KOPT-K1 (cell line): ENCODE results near the gene ZMIZ1.

Experiments
- H3K27ac ChIP-seq: fragments of 200-600 bp; sonication (generic); 2 replicates; pipeline ENCODE4 v1.5.1; 2016; ENCODE audit warnings: antibody characterized with exemption, mild to moderate bottlenecking, low read depth, low read length; ENCODE audit not compliant: poor library complexity, severe bottlenecking
- H3K36me3 ChIP-seq: fragments of 200-600 bp; sonication (generic); 2 replicates; pipeline ENCODE4 v1.5.1; 2017; ENCODE audit warnings: antibody characterized with exemption, mild to moderate bottlenecking, low read length, moderate library complexity; ENCODE audit not compliant: insufficient read depth
- H3K9me3 ChIP-seq: fragments of 200-600 bp; sonication (generic); 2 replicates; pipeline ENCODE4 v1.5.1; 2017; ENCODE audit warnings: antibody characterized with exemption, low read length, mild to moderate bottlenecking; ENCODE audit not compliant: insufficient read depth, poor library complexity, severe bottlenecking

Gene ZMIZ1

GRCh38 chr10:79187121-79187940, 118.6 kb downstream of the ZMIZ1 start:
- H3K27ac ChIP-seq, result no peak overlapping the region
- no peaks in the 10 kb centered on the region for H3K9me3 ChIP-seq
- peaks cover 58% of the 10 kb centered on the region for H3K36me3 ChIP-seq

DNA sequence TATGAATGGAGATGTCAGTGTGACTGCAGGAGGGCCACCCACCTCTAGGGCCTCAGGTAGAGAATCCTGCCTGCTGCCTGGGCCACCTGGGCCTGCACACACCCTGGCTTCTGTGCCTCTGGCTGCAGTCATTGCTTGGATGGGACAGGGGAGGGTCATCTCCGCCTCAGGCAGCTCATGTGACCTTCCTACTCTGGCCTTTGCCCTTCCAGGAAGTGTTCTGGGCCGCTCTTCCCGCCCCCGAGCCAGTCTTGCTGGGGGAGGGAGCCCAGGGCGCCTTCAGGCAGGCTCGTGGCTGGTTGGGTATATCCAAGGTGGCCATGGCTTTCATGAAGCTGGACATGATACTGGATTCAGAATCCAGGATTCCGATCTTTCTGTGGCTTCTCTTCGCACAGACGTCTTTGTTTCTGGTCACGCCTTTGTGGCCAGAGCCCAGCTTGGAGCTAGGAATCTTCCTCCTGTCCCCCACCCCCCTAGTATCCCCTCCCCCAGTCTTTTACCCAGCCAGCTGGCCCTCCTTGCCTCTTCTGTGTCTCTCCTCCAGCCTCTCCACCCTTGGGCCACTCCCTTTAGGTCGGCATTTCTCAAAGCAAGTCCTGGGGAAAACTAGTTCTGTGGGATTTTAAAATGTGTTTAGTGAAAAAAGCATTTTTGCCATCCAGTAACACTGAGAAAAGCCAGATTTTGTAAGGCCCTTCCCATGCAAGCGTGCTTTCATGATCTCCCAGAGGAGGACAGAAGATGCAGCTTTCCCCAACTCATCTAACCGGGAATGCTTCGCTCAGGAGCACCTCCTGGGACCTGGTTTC, 119.6 kb downstream of the ZMIZ1 start:
- no peak overlapping the region for H3K27ac ChIP-seq
- no peaks in the 10 kb centered on the region for H3K9me3 ChIP-seq
- H3K36me3 ChIP-seq, result peaks cover 48% of the 10 kb centered on the region

DNA sequence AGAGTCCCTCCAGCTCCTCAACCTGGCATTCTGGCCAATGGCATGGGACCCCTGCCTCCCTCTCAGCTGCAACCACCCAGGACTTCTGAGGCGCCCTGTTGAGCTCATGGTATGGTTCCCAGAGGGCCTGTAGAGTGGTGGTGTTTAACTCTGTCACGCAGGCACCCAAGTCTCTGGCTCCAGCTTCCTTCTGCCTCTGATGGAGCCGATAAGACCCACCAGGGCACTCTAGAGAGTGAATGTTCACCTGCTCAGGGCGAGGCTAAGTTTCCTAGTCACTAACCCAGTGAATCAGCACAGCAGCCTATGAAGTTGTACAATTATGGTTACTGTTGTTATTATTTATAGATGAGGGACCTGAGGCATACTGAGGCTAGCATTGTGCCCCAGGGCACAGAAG, 120.4 kb downstream of the ZMIZ1 start:
- Histone ChIP-seq H3K27ac (no peak overlapping the region), H3K9me3 (no peaks in the 10 kb centered on the region), H3K36me3 (peaks cover 47% of the 10 kb centered on the region)

- no peaks in the 10 kb centered on the region for H3K9me3 ChIP-seq
- H3K36me3 ChIP-seq, result peaks cover 47% of the 10 kb centered on the region
- no peak overlapping the region for H3K27ac ChIP-seq
Measured at GRCh38 chr10:79189853-79190435, 121.2 kb downstream of the ZMIZ1 start.

DNA sequence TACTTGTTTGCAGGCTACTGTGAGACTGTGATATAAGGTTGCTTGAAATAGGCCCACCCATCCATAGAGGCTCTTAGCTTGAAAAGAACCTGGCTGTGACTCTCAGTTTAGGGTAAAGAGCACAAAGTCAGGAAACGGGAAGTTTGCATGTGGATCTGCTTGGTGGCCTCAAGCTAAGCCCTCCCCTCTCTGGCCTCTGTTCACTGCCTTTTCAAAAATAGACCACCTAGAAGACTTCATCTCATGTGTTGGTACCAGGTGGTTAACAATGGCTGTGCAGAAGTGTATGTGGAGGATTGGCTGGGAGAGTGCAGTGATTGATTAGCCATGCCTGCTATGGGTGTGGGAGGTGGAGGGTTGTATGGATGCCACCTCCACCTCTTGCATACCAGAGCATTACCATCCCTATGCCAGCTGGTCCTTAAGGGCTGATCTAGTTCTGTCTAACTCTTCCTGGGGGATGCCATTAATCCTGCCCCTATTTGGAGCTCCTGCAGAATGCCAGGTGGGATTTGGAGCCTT, 122.0 kb downstream of the ZMIZ1 start:
- H3K36me3 ChIP-seq, result peaks cover 42% of the 10 kb centered on the region
- no peaks in the 10 kb centered on the region for H3K9me3 ChIP-seq
- no peak overlapping the region for H3K27ac ChIP-seq

GRCh38 chr10:79191951-79192676, 123.3 kb downstream of the ZMIZ1 start:
- H3K9me3 ChIP-seq, result no peaks in the 10 kb centered on the region
- H3K36me3 ChIP-seq, result peaks cover 41% of the 10 kb centered on the region
- no peak overlapping the region for H3K27ac ChIP-seq

DNA sequence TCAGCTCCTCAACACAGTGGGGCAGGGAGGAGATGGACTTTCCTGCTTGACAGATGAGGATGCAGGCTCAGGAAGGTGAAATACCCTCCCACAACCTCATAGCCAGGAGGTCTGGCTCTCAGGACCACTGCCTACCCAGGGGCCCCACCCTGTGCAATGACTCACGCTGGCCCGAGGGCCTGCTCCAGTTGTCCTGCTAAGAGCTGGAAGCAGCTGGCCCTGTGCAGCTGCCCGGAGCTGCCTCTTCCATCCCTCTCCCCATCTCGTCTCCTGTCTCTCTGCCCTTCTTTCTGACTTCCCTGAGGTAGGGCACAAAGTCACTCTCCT, 123.9 kb downstream of the ZMIZ1 start:
- H3K27ac ChIP-seq, result no peak overlapping the region

DNA sequence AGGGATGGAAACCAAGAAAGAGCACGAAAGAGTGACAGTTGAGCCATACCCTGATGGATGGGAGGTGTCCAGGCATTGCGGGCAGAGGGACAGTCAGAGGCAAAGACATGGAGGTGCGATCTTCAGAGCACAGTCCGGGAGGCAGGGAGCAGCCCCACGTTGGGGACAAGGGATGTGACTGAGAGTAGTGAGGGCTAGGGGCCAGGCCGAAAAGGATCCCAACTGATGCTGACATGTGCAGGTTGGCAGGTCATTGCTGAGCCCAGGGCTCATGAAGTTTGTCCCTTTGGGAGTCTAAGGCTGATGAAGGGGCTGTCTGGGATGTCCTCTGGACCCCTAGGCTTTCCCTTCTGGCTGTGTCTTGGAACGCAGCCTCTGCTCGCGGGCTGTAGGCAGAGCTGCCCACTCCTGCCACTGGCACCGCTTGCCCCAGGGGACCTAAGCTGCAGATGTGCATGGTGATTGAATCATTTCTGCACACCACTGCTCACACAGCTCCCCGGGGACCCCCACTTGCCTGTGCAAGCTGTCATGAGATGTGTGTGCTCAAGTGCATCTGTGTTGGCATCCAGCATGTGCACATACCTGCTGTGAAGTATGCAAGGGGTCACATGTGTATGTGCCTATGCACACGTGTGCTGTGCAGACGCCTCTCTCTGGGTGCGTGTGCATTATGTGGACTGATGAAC, 125.1 kb downstream of the ZMIZ1 start:
- no peak overlapping the region for H3K27ac ChIP-seq
- H3K9me3 ChIP-seq, result no peaks in the 10 kb centered on the region
- H3K36me3 ChIP-seq, result peaks cover 43% of the 10 kb centered on the region; the same call in 1 of the 2 replicates

More for the DNA sequence above, 123.9 kb downstream of the ZMIZ1 start:
- Histone ChIP-seq H3K36me3 (peaks cover 42% of the 10 kb centered on the region; the same call in 1 of the 2 replicates), H3K9me3 (no peaks in the 10 kb centered on the region)

DNA sequence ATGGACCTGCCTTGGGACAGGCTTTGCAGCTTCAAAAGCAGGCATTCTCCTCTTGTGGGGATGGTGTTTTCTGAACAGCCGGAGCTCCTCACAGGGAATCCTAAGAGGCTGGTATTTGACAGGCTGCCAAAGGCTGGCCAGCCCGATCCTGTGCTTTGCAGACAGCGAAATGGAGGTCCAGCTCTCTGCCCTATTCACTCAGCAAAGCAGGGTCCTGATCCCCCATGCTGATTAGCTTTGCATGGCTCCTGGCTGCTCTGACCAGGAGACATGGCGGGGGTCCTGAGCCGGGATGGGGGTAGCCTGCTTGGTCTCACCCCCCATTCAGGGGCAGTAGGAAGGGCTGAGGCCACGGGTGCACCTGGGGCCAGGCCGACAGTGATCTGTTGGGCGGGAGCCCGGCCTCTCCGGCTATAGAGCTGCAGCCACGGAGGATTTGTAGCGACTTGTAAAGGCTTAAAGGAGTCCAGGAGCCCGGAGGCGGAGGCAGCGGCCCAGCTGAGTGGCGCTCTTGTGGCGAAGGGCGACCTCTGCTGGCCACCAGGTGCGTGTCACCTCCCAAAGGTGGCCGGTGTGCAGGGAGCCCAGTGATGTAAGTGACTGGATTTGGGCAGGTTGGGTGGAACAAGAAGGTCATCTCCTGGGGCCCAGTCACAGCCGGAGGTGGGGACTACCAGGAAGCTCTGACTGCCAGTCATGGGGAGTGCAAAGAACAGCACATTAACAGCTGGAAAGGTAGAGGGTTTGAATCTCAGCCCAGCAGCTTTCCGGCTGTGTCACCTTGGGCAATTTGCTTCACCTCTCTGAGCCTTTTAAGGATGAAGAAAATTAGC, 126.5 kb downstream of the ZMIZ1 start:
- H3K9me3 ChIP-seq, result no peaks in the 10 kb centered on the region
- peaks cover 35% of the 10 kb centered on the region; the same call in 1 of the 2 replicates for H3K36me3 ChIP-seq
- no peak overlapping the region for H3K27ac ChIP-seq

DNA sequence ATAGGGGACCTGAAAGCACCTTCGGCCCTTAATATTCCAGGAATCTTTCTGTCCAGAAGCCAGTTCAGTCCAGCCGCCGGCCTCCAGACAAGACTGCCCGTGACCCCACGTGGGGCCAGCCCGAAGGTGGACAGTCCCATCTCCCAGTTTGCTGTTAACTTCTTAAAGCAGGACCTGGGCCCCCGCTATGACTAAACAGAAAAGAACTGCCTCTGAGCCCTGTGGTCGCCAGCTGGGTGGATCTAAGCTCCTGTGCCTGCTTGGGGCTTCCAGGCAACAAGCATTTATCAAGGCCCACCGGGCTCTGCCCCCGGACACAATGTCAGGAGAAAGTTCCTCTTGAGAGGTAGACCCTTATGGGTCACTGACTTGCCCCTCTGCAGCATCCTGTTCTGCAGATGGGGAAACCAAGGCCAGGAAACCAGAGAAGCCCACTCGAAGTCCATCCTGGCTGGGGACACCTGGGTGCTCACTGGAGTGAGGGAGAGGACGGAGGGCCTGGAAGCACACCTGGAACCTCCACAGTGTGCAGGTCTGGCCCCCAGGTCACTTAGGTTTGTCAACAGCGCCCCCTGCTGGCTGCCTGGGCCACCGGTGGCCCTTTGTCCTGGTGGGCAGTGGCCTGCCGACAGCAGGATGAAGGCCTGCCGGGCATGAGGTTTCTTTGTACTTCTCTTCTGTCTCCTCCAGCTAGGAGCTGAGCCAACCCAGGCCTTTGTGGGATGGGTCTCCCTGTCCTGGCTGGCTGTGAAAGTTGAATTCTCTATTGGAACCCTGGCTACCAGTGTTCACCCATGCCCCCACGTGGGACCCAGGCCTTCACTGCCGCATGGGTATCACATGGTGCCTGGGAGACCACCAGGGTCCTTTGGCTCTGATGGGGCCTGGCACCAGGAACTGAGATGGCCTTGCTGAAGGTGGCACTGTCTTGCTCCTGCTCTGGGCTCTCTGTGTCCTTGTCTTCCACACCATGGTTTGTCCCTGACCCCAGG, 128.0 kb downstream of the ZMIZ1 start:
- Histone ChIP-seq H3K27ac (no peak overlapping the region), H3K9me3 (no peaks in the 10 kb centered on the region), H3K36me3 (peaks cover 46% of the 10 kb centered on the region; the same call in 1 of the 2 replicates)

DNA sequence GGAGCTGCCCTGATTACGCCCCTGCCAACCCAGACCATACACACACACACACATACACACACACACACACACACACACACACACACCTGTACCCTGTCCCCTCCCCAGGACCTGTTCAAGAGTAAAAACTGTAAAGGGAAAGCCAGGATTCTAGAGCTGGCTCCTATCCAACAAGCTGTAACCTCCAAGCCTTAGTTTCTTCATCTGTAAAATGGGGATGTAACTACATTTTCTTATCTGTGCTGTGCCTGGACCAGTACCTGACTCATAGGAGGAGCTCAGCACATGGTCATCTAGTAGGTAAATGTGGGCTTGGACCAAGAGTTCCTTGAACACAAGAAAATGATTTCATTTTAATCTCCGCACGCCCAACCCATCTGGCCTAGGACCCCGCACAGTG, 128.8 kb downstream of the ZMIZ1 start:
- H3K36me3 ChIP-seq, result peaks cover 53% of the 10 kb centered on the region; the same call in 1 of the 2 replicates

GRCh38 chr10:79200346-79200745, 131.6 kb downstream of the ZMIZ1 start:
- Histone ChIP-seq H3K9me3 (no peaks in the 10 kb centered on the region), H3K27ac (no peak overlapping the region), H3K36me3 (peaks cover 73% of the 10 kb centered on the region)

More for the DNA sequence above, 128.8 kb downstream of the ZMIZ1 start:
- Histone ChIP-seq H3K9me3 (no peaks in the 10 kb centered on the region), H3K27ac (no peak overlapping the region)
